ENCODE data around the gene PGA3.

The PGA3 gene

DNA sequence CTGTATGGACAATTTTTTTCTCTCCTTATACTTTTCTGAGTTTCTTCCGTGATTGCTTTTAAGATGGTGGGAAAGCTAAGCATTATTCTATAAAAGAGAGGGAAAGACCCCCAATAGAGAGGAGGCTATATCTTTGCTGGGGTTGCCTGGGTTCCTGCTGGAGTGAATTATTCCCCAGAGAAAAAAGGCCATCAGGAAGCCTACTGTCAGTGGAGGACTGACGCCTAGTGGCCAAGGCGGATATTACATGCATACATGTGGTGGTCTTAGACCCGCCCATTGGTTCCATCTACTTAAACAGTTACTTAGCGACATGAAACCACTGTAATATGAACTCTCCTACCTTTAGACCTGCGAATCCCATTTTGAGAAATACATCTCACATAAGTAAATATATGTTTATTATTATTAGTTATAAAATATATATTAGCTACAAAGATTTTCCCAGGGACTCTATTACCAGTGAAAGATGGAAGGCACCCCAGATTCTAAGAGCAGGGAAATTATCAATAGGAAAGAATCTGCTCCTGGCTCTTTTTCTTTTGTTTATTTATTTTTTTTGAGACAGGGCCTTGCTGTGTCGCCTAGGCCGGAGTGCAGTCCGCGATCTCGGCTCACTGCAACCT is 15.7 kb upstream of the PGA3 start:
- no peaks in the 10 kb centered on the region for H3K79me2 ChIP-seq (ENCODE audit: insufficient read depth, low read length)
- H3F3A ChIP-seq (ENCODE audit: insufficient read depth), result no peaks in the 10 kb centered on the region

DNA sequence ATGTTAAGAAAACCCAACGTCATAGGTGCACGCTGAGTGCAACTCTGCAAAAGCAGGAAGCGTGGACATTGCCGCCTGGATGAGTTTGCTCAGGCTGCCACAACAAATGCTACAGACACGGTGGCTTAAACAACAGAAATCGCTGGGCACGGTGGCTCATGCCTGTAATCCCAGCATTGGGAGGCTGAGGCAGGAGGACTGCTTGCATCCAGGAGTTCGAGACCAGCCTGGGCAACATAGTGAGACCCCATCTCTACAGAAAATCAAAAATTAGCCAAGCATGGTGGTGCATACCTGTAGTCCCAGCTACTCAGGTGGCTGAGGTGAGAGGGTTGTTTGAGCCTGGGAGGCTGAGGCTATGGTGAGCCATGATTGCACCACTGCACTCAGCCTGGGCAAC is 13.4 kb upstream of the PGA3 start:
- Histone ChIP-seq H3K4me2 (ENCODE audit: low read depth, low read length, poor library complexity, severe bottlenecking) (no peak overlapping the region), H4K20me1 (ENCODE audit: low read depth, low read length) (no peaks in the 10 kb centered on the region), H3K27me3 (ENCODE audit: low read length) (no peaks in the 10 kb centered on the region), H3K27ac (ENCODE audit: low read depth, low read length) (no peak overlapping the region), H3K36me3 (ENCODE audit: low read length) (no peaks in the 10 kb centered on the region), H3K9me2 (replicated peaks; ENCODE audit: insufficient read depth, low read length) (no peaks in the 10 kb centered on the region), H3K79me2 (ENCODE audit: insufficient read depth, low read length) (no peaks in the 10 kb centered on the region), H2AFZ (ENCODE audit: low read depth, low read length, severe bottlenecking) (no peak overlapping the region), H3K9ac (ENCODE audit: low read length) (no peak overlapping the region), H3K4me3 (ENCODE audit: insufficient read depth, low read length, poor library complexity, severe bottlenecking) (no peak overlapping the region), H3F3A (ENCODE audit: insufficient read depth) (no peaks in the 10 kb centered on the region), H3K9me3 (ENCODE audit: insufficient read depth, low read length) (no peaks in the 10 kb centered on the region)
- TF ChIP-seq, protein P1, sequence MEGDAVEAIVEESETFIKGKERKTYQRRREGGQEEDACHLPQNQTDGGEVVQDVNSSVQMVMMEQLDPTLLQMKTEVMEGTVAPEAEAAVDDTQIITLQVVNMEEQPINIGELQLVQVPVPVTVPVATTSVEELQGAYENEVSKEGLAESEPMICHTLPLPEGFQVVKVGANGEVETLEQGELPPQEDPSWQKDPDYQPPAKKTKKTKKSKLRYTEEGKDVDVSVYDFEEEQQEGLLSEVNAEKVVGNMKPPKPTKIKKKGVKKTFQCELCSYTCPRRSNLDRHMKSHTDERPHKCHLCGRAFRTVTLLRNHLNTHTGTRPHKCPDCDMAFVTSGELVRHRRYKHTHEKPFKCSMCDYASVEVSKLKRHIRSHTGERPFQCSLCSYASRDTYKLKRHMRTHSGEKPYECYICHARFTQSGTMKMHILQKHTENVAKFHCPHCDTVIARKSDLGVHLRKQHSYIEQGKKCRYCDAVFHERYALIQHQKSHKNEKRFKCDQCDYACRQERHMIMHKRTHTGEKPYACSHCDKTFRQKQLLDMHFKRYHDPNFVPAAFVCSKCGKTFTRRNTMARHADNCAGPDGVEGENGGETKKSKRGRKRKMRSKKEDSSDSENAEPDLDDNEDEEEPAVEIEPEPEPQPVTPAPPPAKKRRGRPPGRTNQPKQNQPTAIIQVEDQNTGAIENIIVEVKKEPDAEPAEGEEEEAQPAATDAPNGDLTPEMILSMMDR (IDR thresholded peaks at IDR 0.05; ENCODE audit: insufficient read depth, low read length, poor library complexity, severe bottlenecking), result no peak
- TF ChIP-seq EZH2phosphoT487 (conservative IDR thresholded peaks at IDR 0.05; ENCODE audit: low read length), result no peak

More for the DNA sequence above, 15.7 kb upstream of the PGA3 start:
- H3K27ac ChIP-seq (ENCODE audit: low read depth, low read length), result no peak overlapping the region
- H3K36me3 ChIP-seq (ENCODE audit: low read length), result no peaks in the 10 kb centered on the region
- no peak overlapping the region for H3K9ac ChIP-seq (ENCODE audit: low read length)
- H3K9me3 ChIP-seq (ENCODE audit: insufficient read depth, low read length), result no peaks in the 10 kb centered on the region
- TF ChIP-seq, protein P1 (IDR thresholded peaks at IDR 0.05; ENCODE audit: insufficient read depth, low read length, poor library complexity, severe bottlenecking), result peak; percentile 73
- TF ChIP-seq EZH2phosphoT487 (conservative IDR thresholded peaks at IDR 0.05; ENCODE audit: low read length), result no peak
- H3K27me3 ChIP-seq (ENCODE audit: low read length), result no peaks in the 10 kb centered on the region
- H4K20me1 ChIP-seq (ENCODE audit: low read depth, low read length), result no peaks in the 10 kb centered on the region
- no peak overlapping the region for H3K4me2 ChIP-seq (ENCODE audit: low read depth, low read length, poor library complexity, severe bottlenecking)
- H3K9me2 ChIP-seq (replicated peaks; ENCODE audit: insufficient read depth, low read length), result no peaks in the 10 kb centered on the region
- no peak overlapping the region for H3K4me3 ChIP-seq (ENCODE audit: insufficient read depth, low read length, poor library complexity, severe bottlenecking)
- H2AFZ ChIP-seq (ENCODE audit: low read depth, low read length, severe bottlenecking), result no peak overlapping the region

DNA sequence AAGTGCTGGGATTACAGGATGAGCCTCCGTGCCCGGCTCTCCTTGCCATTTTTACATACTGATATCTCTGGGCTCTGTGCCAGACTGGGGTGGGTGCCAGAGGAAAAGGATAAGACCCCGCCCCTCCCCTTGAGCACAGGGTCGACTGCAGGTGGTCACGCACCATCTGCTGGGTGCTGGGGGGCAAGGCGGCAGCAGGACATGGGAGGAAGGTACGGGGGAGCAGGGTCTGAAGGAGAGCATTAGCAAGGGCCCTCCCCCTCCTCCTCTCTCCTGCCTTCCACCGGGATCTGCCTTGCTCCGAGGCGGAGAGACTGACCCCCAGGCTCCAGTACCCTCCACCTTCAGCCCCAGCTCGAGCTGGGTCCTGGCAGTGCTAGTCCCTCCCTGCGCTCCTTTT is 9.7 kb upstream of the PGA3 start:
- Histone ChIP-seq H4K20me1 (ENCODE audit: low read depth, low read length) (no peaks in the 10 kb centered on the region), H3K9me2 (replicated peaks; ENCODE audit: insufficient read depth, low read length) (no peaks in the 10 kb centered on the region), H3K4me2 (ENCODE audit: low read depth, low read length, poor library complexity, severe bottlenecking) (no peak overlapping the region), H3K27ac (ENCODE audit: low read depth, low read length) (no peak overlapping the region), H3F3A (ENCODE audit: insufficient read depth) (no peaks in the 10 kb centered on the region), H3K79me2 (ENCODE audit: insufficient read depth, low read length) (no peaks in the 10 kb centered on the region), H3K27me3 (ENCODE audit: low read length) (no peaks in the 10 kb centered on the region), H3K36me3 (ENCODE audit: low read length) (no peaks in the 10 kb centered on the region), H3K9me3 (ENCODE audit: insufficient read depth, low read length) (no peaks in the 10 kb centered on the region), H3K4me3 (ENCODE audit: insufficient read depth, low read length, poor library complexity, severe bottlenecking) (no peak overlapping the region), H3K9ac (ENCODE audit: low read length) (no peak overlapping the region), H2AFZ (ENCODE audit: low read depth, low read length, severe bottlenecking) (no peak overlapping the region)
- TF ChIP-seq EZH2phosphoT487 (conservative IDR thresholded peaks at IDR 0.05; ENCODE audit: low read length), result no peak
- TF ChIP-seq, protein P1 (IDR thresholded peaks at IDR 0.05; ENCODE audit: insufficient read depth, low read length, poor library complexity, severe bottlenecking), result no peak
